H7 (cell line): Measurements from ENCODE around the gene KIAA0753. TPM values are rescaled to one million over a fixed set of nuclear protein-coding genes. Genes with fewer than 3 reads are reported as not detected.
"Not testable (repeated sequence)": the region's sequence is repeated elsewhere in the genome, so short reads cannot be mapped to it uniquely, and the experiment has no call there.

ENCODE experiments used
- DNase-seq: peaks from one replicate; pipeline ENCODE4 v3.0.0; 2012
- H3K27me3 ChIP-seq: 2 replicates; pipeline ENCODE4 v1.6.0; 2011; ENCODE audit warnings: mild to moderate bottlenecking, low read length; ENCODE audit not compliant: control insufficient read depth, insufficient read depth
- H3K36me3 ChIP-seq: replicated peaks from 2 replicates; pipeline ENCODE4 v1.5.1; 2011; ENCODE audit warnings: low read length; ENCODE audit not compliant: control insufficient read depth, insufficient read depth
- H3K4me3 ChIP-seq: 2 replicates; pipeline ENCODE4 v1.5.1; 2011; ENCODE audit warnings: low read depth, mild to moderate bottlenecking, control low read depth, low read length, moderate library complexity; ENCODE audit not compliant: insufficient read depth
- total RNA-seq: library from RNA; depleted of rRNA; stranded (reverse); fragments of >200 nt; shearing (Covaris generic); gene quantifications from 2 replicates; pipeline ENCODE4 v1.2.3, GENCODE V29; 2014

The KIAA0753 gene
- total RNA-seq, 1 experiment from 2014 or later = 13.9 TPM

- Histone ChIP-seq H3K36me3 (peaks cover 6% of the 10 kb centered on the region), H3K27me3 (no peaks in the 10 kb centered on the region), H3K4me3 (no peak overlapping the region)
- DNase-seq = no peak
These were observed 57.1 kb downstream of the KIAA0753 start for GRCh38 chr17:6583411-6583810.

GRCh38 chr17:6580625-6581024 is 59.9 kb downstream of the KIAA0753 start:
- H3K36me3 ChIP-seq = peaks cover 4% of the 10 kb centered on the region

GRCh38 chr17:6578491-6578890 is 62.0 kb downstream of the KIAA0753 start:
- Histone ChIP-seq H3K4me3 (no peak overlapping the region), H3K36me3 (peaks cover 1% of the 10 kb centered on the region), H3K27me3 (no peaks in the 10 kb centered on the region)
- DNase-seq = no peak

More at GRCh38 chr17:6580625-6581024, 59.9 kb downstream of the KIAA0753 start:
- Histone ChIP-seq H3K27me3 (no peaks in the 10 kb centered on the region), H3K4me3 (no peak overlapping the region)
- no peak for DNase-seq

GRCh38 chr17:6577686-6578263 is 62.7 kb downstream of the KIAA0753 start:
- Histone ChIP-seq H3K4me3 (no peak overlapping the region), H3K36me3 (peaks cover 1% of the 10 kb centered on the region), H3K27me3 (no peaks in the 10 kb centered on the region)
- peak; percentile 70 for DNase-seq

GRCh38 chr17:6576038-6576785 is 64.3 kb downstream of the KIAA0753 start:
- H3K4me3 ChIP-seq = no peak overlapping the region
- H3K36me3 ChIP-seq = peaks cover 1% of the 10 kb centered on the region
- DNase-seq = peak; percentile 16
- H3K27me3 ChIP-seq = no peaks in the 10 kb centered on the region

GRCh38 chr17:6575596-6575988 is 64.9 kb downstream of the KIAA0753 start:
- Histone ChIP-seq H3K36me3 (peaks cover 1% of the 10 kb centered on the region), H3K4me3 (no peak overlapping the region), H3K27me3 (no peaks in the 10 kb centered on the region)
- DNase-seq = peak; percentile 12

GRCh38 chr17:6574687-6575595 is 65.6 kb downstream of the KIAA0753 start:
- no peak overlapping the region for H3K4me3 ChIP-seq
- H3K27me3 ChIP-seq = no peaks in the 10 kb centered on the region
- peaks cover 1% of the 10 kb centered on the region for H3K36me3 ChIP-seq
- DNase-seq = peak; percentile 49

- DNase-seq = no peak
These were observed 66.4 kb downstream of the KIAA0753 start for GRCh38 chr17:6573982-6574686.

GRCh38 chr17:6573495-6573894 is 67.0 kb downstream of the KIAA0753 start:
- not testable (repeated sequence) for H3K27me3 ChIP-seq, DNase-seq, H3K4me3 ChIP-seq, H3K36me3 ChIP-seq

More at GRCh38 chr17:6573982-6574686, 66.4 kb downstream of the KIAA0753 start:
- peaks cover 1% of the 10 kb centered on the region for H3K36me3 ChIP-seq
- no peak overlapping the region for H3K4me3 ChIP-seq
- H3K27me3 ChIP-seq = no peaks in the 10 kb centered on the region

- Histone ChIP-seq H3K27me3 (no peaks in the 10 kb centered on the region), H3K4me3 (no peak overlapping the region), H3K36me3 (peaks cover 1% of the 10 kb centered on the region)
- no peak for DNase-seq
These were observed 67.5 kb downstream of the KIAA0753 start for GRCh38 chr17:6572972-6573370.

GRCh38 chr17:6571452-6571781 is 69.1 kb downstream of the KIAA0753 start:
- Histone ChIP-seq H3K27me3 (no peaks in the 10 kb centered on the region), H3K4me3 (no peak overlapping the region), H3K36me3 (no peaks in the 10 kb centered on the region)
- peak; percentile 17 for DNase-seq

- Histone ChIP-seq H3K36me3 (no peaks in the 10 kb centered on the region), H3K4me3 (no peak overlapping the region), H3K27me3 (no peaks in the 10 kb centered on the region)
- DNase-seq = peak; percentile 33
These were observed 69.6 kb downstream of the KIAA0753 start for GRCh38 chr17:6570731-6571451.

GRCh38 chr17:6569370-6570285 is 70.9 kb downstream of the KIAA0753 start:
- no peaks in the 10 kb centered on the region for H3K27me3 ChIP-seq
- no peaks in the 10 kb centered on the region for H3K36me3 ChIP-seq
- no peak overlapping the region for H3K4me3 ChIP-seq
- DNase-seq = peak; percentile 15
